ENCODE data around the gene PCDHGC3.
"Not testable (repeated sequence)": the region's sequence is repeated elsewhere in the genome, so short reads cannot be mapped to it uniquely, and the experiment has no call there.

Gene PCDHGC3

DNA sequence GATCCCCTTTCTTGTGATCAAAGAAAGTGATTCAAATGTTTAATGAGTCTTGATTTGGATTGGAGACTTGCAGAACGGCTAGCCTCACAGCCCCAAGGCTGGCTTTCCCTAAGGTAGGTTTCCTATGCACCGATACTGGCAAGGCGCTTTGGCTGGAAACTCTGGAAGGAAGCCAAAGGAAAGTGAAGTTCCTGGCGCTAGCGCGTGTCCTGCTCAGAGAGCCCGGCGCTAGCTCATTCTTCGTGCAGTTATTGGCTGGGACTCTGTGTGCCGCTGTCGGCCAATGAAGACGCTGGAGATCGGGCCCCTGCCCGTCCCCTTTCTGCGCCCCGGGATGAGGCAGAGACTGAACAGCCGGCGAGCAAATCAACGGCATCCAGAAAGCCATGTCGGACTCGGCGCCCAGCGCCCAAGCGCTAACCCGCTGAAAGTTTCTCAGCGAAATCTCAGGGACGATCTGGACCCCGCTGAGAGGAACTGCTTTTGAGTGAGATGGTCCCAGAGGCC lies at the start of gene PCDHGC3:
PCDHGC3 (plus strand) TSS at position 342 of the 507 bp plus-strand sequence; CDS start at position 493, 151 bp downstream.
- peak within 1 kb of the TSS; percentile 91 for H3K4me3 ChIP-seq (ENCODE audit: low read length)
- DNase-seq (ENCODE audit: low read depth) = peak; percentile 95
- TF ChIP-seq, protein P1, sequence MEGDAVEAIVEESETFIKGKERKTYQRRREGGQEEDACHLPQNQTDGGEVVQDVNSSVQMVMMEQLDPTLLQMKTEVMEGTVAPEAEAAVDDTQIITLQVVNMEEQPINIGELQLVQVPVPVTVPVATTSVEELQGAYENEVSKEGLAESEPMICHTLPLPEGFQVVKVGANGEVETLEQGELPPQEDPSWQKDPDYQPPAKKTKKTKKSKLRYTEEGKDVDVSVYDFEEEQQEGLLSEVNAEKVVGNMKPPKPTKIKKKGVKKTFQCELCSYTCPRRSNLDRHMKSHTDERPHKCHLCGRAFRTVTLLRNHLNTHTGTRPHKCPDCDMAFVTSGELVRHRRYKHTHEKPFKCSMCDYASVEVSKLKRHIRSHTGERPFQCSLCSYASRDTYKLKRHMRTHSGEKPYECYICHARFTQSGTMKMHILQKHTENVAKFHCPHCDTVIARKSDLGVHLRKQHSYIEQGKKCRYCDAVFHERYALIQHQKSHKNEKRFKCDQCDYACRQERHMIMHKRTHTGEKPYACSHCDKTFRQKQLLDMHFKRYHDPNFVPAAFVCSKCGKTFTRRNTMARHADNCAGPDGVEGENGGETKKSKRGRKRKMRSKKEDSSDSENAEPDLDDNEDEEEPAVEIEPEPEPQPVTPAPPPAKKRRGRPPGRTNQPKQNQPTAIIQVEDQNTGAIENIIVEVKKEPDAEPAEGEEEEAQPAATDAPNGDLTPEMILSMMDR (conservative IDR thresholded peaks at IDR 0.05; ENCODE audit: low read length) = peak; percentile 44

DNA sequence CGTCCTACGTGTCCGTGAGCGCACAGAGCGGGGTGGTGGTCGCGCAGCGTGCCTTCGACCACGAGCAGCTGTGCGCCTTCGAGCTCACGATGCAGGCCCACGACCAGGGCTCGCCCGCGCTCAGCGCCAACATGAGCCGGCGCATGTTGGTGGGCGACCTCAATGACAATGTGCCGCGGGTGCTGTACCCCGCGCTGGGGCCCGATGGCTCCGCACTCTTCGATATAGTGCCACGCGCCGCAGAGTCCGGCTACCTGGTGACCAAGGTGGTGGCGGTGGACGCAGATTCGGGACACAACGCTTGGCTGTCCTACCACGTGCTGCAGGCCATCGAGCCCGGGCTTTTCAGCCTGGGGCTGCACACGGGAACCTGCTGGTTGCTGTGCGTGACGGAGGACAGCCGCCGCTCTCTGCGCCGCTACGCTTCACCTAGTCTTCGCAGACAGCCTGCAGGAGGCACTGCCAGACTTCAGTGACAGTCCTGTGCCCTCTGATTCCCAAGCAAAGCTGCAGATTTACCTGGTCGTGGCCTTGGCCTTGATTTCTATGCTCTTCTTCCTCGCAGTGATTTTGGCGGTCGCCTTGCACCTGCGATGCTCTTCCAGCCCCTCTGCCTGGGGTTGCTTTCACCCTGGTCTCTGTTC lies 47.9 kb upstream of the PCDHGC3 start:
- TF ChIP-seq, protein P1 (conservative IDR thresholded peaks at IDR 0.05; ENCODE audit: low read length) = no peak
- no peak for DNase-seq (ENCODE audit: low read depth)
- H3K4me3 ChIP-seq (ENCODE audit: low read length) = no peak overlapping the region

DNA sequence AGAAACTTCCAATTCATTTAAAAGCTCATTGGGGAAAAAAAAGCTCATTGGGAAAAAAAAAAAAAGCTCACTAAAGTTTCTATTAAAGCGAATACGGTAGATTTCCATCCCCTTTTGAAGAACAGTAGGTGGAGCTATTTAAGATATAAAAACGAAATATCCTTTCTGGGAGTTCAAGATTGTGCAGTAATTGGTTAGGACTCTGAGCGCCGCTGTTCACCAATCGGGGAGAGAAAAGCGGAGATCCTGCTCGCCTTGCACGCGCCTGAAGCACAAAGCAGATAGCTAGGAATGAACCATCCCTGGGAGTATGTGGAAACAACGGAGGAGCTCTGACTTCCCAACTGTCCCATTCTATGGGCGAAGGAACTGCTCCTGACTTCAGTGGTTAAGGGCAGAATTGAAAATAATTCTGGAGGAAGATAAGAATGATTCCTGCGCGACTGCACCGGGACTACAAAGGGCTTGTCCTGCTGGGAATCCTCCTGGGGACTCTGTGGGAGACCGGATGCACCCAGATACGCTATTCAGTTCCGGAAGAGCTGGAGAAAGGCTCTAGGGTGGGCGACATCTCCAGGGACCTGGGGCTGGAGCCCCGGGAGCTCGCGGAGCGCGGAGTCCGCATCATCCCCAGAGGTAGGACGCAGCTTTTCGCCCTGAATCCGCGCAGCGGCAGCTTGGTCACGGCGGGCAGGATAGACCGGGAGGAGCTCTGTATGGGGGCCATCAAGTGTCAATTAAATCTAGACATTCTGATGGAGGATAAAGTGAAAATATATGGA lies 45.2 kb upstream of the PCDHGC3 start, which contains the start of gene PCDHGA12:
PCDHGA12 (plus strand) TSS at position 176 of the 782 bp plus-strand sequence; CDS start at position 429, 253 bp downstream.
- H3K4me3 ChIP-seq (ENCODE audit: low read length) = peak within 1 kb of the TSS; percentile 54
- DNase-seq (ENCODE audit: low read depth) = peak; percentile 92
- TF ChIP-seq, protein P1 (conservative IDR thresholded peaks at IDR 0.05; ENCODE audit: low read length) = peak; percentile 75

DNA sequence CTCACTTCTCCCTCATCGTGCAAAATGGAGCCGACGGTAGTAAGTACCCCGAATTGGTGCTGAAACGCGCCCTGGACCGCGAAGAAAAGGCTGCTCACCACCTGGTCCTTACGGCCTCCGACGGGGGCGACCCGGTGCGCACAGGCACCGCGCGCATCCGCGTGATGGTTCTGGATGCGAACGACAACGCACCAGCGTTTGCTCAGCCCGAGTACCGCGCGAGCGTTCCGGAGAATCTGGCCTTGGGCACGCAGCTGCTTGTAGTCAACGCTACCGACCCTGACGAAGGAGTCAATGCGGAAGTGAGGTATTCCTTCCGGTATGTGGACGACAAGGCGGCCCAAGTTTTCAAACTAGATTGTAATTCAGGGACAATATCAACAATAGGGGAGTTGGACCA lies 44.5 kb upstream of the PCDHGC3 start:
- H3K4me3 ChIP-seq (ENCODE audit: low read length) = peak overlapping the region; percentile 54
- TF ChIP-seq, protein P1 (conservative IDR thresholded peaks at IDR 0.05; ENCODE audit: low read length) = no peak
- DNase-seq (ENCODE audit: low read depth) = peak; percentile 18

DNA sequence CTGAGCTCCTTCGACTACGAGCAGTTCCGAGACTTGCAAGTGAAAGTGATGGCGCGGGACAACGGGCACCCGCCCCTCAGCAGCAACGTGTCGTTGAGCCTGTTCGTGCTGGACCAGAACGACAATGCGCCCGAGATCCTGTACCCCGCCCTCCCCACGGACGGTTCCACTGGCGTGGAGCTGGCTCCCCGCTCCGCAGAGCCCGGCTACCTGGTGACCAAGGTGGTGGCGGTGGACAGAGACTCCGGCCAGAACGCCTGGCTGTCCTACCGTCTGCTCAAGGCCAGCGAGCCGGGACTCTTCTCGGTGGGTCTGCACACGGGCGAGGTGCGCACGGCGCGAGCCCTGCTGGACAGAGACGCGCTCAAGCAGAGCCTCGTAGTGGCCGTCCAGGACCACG lies 43.5 kb upstream of the PCDHGC3 start:
- not testable (repeated sequence) for H3K4me3 ChIP-seq (ENCODE audit: low read length); DNase-seq (ENCODE audit: low read depth)

DNA sequence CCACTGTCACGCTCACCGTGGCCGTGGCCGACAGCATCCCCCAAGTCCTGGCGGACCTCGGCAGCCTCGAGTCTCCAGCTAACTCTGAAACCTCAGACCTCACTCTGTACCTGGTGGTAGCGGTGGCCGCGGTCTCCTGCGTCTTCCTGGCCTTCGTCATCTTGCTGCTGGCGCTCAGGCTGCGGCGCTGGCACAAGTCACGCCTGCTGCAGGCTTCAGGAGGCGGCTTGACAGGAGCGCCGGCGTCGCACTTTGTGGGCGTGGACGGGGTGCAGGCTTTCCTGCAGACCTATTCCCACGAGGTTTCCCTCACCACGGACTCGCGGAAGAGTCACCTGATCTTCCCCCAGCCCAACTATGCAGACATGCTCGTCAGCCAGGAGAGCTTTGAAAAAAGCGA lies 43.0 kb upstream of the PCDHGC3 start:
- H3K4me3 ChIP-seq (ENCODE audit: low read length); DNase-seq (ENCODE audit: low read depth): not testable (repeated sequence)

DNA sequence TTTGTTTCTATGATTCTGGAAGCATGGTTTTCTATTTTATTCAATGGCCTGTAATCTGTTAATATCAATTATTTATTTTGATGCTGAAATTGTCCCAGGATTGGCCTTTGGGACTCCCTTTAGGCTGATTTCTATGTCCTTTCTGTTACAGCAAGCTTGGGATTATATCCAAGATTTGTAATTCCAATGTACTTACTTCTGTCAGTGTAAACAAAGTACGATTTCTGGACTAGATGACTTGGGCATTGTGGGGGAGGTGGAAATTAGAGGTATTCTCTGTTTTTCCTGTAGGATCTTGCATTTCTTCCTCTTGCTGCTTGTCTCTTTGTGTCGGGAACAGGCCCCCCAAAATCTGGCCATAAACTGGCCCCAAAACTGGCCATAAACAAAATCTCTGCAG lies 41.8 kb upstream of the PCDHGC3 start:
- TF ChIP-seq, protein P1 (conservative IDR thresholded peaks at IDR 0.05; ENCODE audit: low read length) = no peak
- H3K4me3 ChIP-seq (ENCODE audit: low read length) = no peak overlapping the region
- DNase-seq (ENCODE audit: low read depth) = peak; percentile 31

DNA sequence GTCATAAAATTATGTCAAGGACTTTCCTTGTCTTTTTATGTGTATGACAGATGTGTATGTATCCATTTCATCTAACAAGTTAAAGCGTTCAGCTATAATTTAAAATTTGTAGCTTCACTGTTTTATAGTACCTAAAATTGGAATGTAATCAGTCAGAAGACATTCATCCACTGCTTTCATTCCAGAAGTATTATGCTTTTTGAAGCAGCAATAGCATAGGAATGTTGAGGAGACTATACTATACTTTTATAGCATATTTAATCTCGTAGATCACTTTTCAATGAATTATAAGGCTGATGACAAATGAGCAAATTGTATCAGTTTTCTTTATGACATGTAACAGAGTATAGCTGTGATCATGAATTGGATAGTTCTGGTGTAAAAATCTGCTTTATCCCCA lies 38.5 kb upstream of the PCDHGC3 start:
- H3K4me3 ChIP-seq (ENCODE audit: low read length) = no peak overlapping the region

More for the DNA sequence above, 38.5 kb upstream of the PCDHGC3 start:
- TF ChIP-seq, protein P1 (conservative IDR thresholded peaks at IDR 0.05; ENCODE audit: low read length) = no peak
- DNase-seq (ENCODE audit: low read depth) = peak; percentile 14
